Panc1 (cell line): ENCODE data around the gene RABGAP1L. TPM values are rescaled to one million over a fixed set of nuclear protein-coding genes. Genes with fewer than 3 reads are reported as not detected.

Experiments
- ATAC-seq: fragments of 200-7000 bp; cut with Tn5 transposase; 2 replicates; pipeline ENCODE4 v1.9.1; 2020; ENCODE audit warnings: mild to moderate bottlenecking, moderate library complexity
- BruUV-seq: library from RNA; stranded (reverse); fragments of 400-500 nt; replicated peaks from 2 replicates; lab custom pipeline; 2021; lab: Mats Ljungman, UMichigan
- CTCF ChIA-PET: fragments of 300-600 bp; sonication (Branson Sonifier 250); formaldehyde crosslinking; loops from one replicate; lab custom pipeline; 2022; ENCODE audit warnings: antibody characterized with exemption; lab: Charles Lee
- POLR2A ChIA-PET: fragments of 300-600 bp; sonication (Branson Sonifier 250); formaldehyde crosslinking; loops from one replicate; lab custom pipeline; 2022; ENCODE audit warnings: antibody characterized with exemption; lab: Charles Lee
- DNase-seq: peaks from one replicate; pipeline ENCODE4 v3.0.0-alpha.2; 2010; ENCODE audit warnings: low read depth, low spot score
- H3K27ac ChIP-seq: 2 replicates; pipeline ENCODE4 v1.5.1; 2011; ENCODE audit warnings: mild to moderate bottlenecking, low read length, inconsistent platforms
- H3K27me3 ChIP-seq: fragments of 200-500 bp; sonication (Bioruptor generic); 2 replicates; pipeline ENCODE4 v1.6.0; 2014; ENCODE audit warnings: low read length, inconsistent platforms; ENCODE audit not compliant: control insufficient read depth, insufficient read depth
- H3K36me3 ChIP-seq: fragments of 200-500 bp; sonication (Bioruptor generic); 2 replicates; pipeline ENCODE4 v1.5.1; 2014; ENCODE audit warnings: inconsistent platforms, mild to moderate bottlenecking, low read length, moderate library complexity; ENCODE audit not compliant: control insufficient read depth, insufficient read depth
- H3K4me1 ChIP-seq: 2 replicates; pipeline ENCODE4 v1.5.1; 2011; ENCODE audit warnings: inconsistent platforms, mild to moderate bottlenecking, low read length, moderate library complexity; ENCODE audit not compliant: control insufficient read depth, insufficient read depth
- H3K4me3 ChIP-seq, 2 experiments: 2 replicates each; pipeline ENCODE4 v1.5.1; 2011 to 2012; ENCODE audit warnings: low read depth in 2 of 2, low read length in 2 of 2, mild to moderate bottlenecking in 2 of 2, inconsistent platforms in 1 of 2, moderate library complexity in 1 of 2
- H3K9me3 ChIP-seq: fragments of 200-500 bp; sonication (Bioruptor generic); 2 replicates; pipeline ENCODE4 v1.5.1; 2014; ENCODE audit warnings: low read depth, mild to moderate bottlenecking, inconsistent platforms, low read length, moderate library complexity; ENCODE audit not compliant: control insufficient read depth, insufficient read depth
- POLR2AphosphoS5 ChIP-seq: IDR thresholded peaks from 2 replicates; pipeline ENCODE4 v1.6.1; 2012; ENCODE audit warnings: mild to moderate bottlenecking, low read depth, low read length, moderate library complexity
- SIN3A ChIP-seq: IDR thresholded peaks from 2 replicates; pipeline ENCODE4 v1.6.1; 2012; ENCODE audit warnings: low read depth, mild to moderate bottlenecking, low read length, moderate library complexity, borderline replicate concordance; ENCODE audit not compliant: insufficient read depth
- TCF7L2 ChIP-seq: IDR thresholded peaks from 2 replicates; pipeline ENCODE4 v1.6.1; 2011; ENCODE audit warnings: mild to moderate bottlenecking, low read depth, low read length, inconsistent platforms
- in situ Hi-C: cut with HindIII; loops from 2 replicates; pipeline ENCODE4 v1.10.0; 2016; ENCODE audit warnings: low sequenced_read_pairs, low pct_unique_long_range_greater_than_20kb
- intact Hi-C: fragments of 100-400 bp; cut with micrococcal nuclease; formaldehyde crosslinking; loops from one replicate; pipeline ENCODE4 v1.10.0; 2022; ENCODE audit not compliant: unreplicated experiment
- total RNA-seq: library from RNA; stranded (reverse); gene quantifications from one replicate; pipeline ENCODE4 v1.2.1, GENCODE V29; 2021; ENCODE audit not compliant: unreplicated experiment
- TF ChIP-seq, protein P1 (sequence below), 2 experiments: IDR thresholded peaks; 2 replicates each; pipeline ENCODE4 v1.6.1; 2011 to 2012; ENCODE audit warnings: low read depth in 2 of 2, control low read depth in 1 of 2, low read length in 1 of 2, mild to moderate bottlenecking in 1 of 2, moderate library complexity in 1 of 2; ENCODE audit not compliant: insufficient read depth in 1 of 2
- TF ChIP-seq, protein P2 (sequence below): fragments of 450-650 bp; IDR thresholded peaks from 2 replicates; pipeline ENCODE4 v1.5.1; 2017; ENCODE audit warnings: mild to moderate bottlenecking

RABGAP1L gene
- total RNA-seq, 1 experiment from 2014 or later, result 37.0 TPM

DNA sequence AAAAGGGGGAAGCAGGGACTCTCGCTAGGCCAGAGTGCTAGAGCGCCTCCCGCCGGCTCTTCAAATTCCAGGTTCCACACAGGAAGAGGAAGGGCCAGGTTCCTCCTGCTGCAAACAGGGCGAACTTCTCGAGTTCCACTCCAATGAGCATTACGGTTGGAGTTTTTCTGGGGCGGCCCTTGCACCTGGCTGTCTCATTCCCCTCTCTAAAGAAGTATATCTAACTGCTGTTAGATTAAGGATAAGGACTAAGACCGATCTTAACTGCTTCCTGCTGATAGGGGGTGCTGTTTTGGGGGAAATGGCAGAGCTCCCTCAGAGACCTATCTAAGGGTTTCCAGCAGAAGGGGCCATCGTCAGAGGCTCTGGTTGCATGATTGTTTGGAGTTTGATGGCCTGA, 138.0 kb downstream of the RABGAP1L start:
- no peak overlapping the region for H3K27ac ChIP-seq
- no TSS peak for BruUV-seq
- ATAC-seq (no peak), DNase-seq (no peak)
- CTCF ChIA-PET, result no interaction called here
- POLR2A ChIA-PET, result no interaction called here
- H3K4me3 ChIP-seq, result no peak overlapping the region
- in situ Hi-C loops, result no loop called here
- intact Hi-C loops, result no loop called here
- H3K27me3 ChIP-seq, result no peaks in the 10 kb centered on the region
- H3K4me1 ChIP-seq, result no peaks in the 10 kb centered on the region
- no peaks in the 10 kb centered on the region for H3K36me3 ChIP-seq
- no peak for TF ChIP-seq TCF7L2
- TF ChIP-seq, protein P1, sequence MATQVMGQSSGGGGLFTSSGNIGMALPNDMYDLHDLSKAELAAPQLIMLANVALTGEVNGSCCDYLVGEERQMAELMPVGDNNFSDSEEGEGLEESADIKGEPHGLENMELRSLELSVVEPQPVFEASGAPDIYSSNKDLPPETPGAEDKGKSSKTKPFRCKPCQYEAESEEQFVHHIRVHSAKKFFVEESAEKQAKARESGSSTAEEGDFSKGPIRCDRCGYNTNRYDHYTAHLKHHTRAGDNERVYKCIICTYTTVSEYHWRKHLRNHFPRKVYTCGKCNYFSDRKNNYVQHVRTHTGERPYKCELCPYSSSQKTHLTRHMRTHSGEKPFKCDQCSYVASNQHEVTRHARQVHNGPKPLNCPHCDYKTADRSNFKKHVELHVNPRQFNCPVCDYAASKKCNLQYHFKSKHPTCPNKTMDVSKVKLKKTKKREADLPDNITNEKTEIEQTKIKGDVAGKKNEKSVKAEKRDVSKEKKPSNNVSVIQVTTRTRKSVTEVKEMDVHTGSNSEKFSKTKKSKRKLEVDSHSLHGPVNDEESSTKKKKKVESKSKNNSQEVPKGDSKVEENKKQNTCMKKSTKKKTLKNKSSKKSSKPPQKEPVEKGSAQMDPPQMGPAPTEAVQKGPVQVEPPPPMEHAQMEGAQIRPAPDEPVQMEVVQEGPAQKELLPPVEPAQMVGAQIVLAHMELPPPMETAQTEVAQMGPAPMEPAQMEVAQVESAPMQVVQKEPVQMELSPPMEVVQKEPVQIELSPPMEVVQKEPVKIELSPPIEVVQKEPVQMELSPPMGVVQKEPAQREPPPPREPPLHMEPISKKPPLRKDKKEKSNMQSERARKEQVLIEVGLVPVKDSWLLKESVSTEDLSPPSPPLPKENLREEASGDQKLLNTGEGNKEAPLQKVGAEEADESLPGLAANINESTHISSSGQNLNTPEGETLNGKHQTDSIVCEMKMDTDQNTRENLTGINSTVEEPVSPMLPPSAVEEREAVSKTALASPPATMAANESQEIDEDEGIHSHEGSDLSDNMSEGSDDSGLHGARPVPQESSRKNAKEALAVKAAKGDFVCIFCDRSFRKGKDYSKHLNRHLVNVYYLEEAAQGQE (IDR thresholded peaks at IDR 0.05; ENCODE audit: insufficient read depth in 1 of 2, low read depth in 2 of 2, low read length in 1 of 2), result no peak
- no peak for TF ChIP-seq POLR2AphosphoS5
- no peak for TF ChIP-seq SIN3A
- TF ChIP-seq, protein P2, sequence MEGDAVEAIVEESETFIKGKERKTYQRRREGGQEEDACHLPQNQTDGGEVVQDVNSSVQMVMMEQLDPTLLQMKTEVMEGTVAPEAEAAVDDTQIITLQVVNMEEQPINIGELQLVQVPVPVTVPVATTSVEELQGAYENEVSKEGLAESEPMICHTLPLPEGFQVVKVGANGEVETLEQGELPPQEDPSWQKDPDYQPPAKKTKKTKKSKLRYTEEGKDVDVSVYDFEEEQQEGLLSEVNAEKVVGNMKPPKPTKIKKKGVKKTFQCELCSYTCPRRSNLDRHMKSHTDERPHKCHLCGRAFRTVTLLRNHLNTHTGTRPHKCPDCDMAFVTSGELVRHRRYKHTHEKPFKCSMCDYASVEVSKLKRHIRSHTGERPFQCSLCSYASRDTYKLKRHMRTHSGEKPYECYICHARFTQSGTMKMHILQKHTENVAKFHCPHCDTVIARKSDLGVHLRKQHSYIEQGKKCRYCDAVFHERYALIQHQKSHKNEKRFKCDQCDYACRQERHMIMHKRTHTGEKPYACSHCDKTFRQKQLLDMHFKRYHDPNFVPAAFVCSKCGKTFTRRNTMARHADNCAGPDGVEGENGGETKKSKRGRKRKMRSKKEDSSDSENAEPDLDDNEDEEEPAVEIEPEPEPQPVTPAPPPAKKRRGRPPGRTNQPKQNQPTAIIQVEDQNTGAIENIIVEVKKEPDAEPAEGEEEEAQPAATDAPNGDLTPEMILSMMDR, result no peak; the same call in 1 of the 2 replicates
- H3K9me3 ChIP-seq, result no peaks in the 10 kb centered on the region; the same call in 1 of the 2 replicates

DNA sequence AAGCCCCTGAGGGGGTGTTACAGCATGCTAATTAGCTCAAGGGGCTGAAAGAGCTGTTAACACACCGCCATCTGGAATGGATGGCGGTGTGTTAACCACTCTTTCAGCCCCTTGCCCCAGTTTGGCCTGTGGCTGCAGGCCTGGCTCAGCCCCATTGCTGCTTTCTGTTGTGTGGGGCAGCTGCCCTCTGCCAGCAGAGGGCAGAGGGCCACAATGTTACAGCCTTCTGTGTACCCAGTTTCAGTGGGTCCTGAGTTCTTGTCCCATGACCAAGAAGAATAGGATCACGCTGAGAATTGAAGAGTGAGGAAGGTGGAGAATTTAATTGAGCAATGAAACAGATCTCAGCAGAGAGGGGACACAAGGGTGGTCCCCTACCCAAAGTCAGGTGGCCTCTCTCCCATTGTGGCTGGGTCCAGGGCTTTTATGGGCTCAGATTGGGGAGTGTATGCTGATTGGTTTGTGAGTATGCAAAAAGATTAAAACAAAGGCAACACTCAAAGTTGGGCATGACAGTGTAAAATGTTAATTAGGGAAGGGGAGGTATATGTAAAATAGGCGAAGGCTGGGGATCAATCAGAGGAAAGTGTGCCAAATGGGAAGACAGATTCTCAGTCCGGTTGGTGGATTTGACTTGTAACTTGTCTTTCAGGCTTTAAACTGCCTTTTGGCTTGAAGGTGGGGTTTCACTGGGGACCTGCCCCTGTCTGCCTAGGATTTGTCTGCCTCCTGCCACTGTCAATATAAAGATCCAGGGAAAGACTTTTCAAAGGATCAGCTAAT, 142.2 kb downstream of the RABGAP1L start:
- no peak for DNase-seq
- Histone ChIP-seq H3K27me3 (no peaks in the 10 kb centered on the region), H3K4me1 (no peaks in the 10 kb centered on the region), H3K27ac (no peak overlapping the region), H3K4me3 (no peak overlapping the region), H3K36me3 (no peaks in the 10 kb centered on the region), H3K9me3 (no peaks in the 10 kb centered on the region; the same call in 1 of the 2 replicates)
- TF ChIP-seq POLR2AphosphoS5, result no peak
- TF ChIP-seq, protein P2, result no peak
- TF ChIP-seq SIN3A, result no peak
- no peak for TF ChIP-seq TCF7L2
- TF ChIP-seq, protein P1 (IDR thresholded peaks at IDR 0.05; ENCODE audit: insufficient read depth in 1 of 2, low read depth in 2 of 2, low read length in 1 of 2), result no peak
- in situ Hi-C loops (no loop called here), intact Hi-C loops (no loop called here)
- ATAC-seq, result no peak
- ChIA-PET CTCF (no interaction called here), POLR2A (no interaction called here)
- no TSS peak for BruUV-seq
